Astrocyte (in vitro differentiated cells and primary cell): Measurements from ENCODE around the gene SLC8B1. TPM values are rescaled to one million over a fixed set of nuclear protein-coding genes. Genes with fewer than 3 reads are reported as not detected.
A peak's percentile ranks its signal among the peaks of the same experiment; 100 is the strongest.

ENCODE experiments used
- DNase-seq: peaks from one replicate; pipeline ENCODE4 v3.0.0-alpha.2; 2010; ENCODE audit warnings: low read depth
- FAIRE-seq: peaks from 2 replicates; lab custom pipeline; 2011; peaks lifted over from hg19 to GRCh38; lab: Jason Lieb, UNC
- H2AFZ ChIP-seq: 2 replicates; pipeline ENCODE4 v1.6.0; 2012; ENCODE audit warnings: low read depth, low read length, inconsistent platforms
- H3K27ac ChIP-seq: 2 replicates; pipeline ENCODE4 v1.5.1; 2011; ENCODE audit warnings: low read depth, low read length, inconsistent platforms
- H3K27me3 ChIP-seq: 2 replicates; pipeline ENCODE4 v1.6.0; 2011; ENCODE audit warnings: low read length, inconsistent platforms; ENCODE audit not compliant: insufficient read depth
- H3K36me3 ChIP-seq: 2 replicates; pipeline ENCODE4 v1.5.1; 2011; ENCODE audit warnings: low read length, inconsistent platforms; ENCODE audit not compliant: insufficient read depth
- H3K4me1 ChIP-seq: 2 replicates; pipeline ENCODE4 v1.5.1; 2011; ENCODE audit warnings: low read length, inconsistent platforms; ENCODE audit not compliant: insufficient read depth
- H3K4me2 ChIP-seq: 2 replicates; pipeline ENCODE4 v1.6.0; 2012; ENCODE audit warnings: low read length, inconsistent platforms
- H3K4me3 ChIP-seq: 2 replicates; pipeline ENCODE4 v1.5.1; 2011; ENCODE audit warnings: low read depth, mild to moderate bottlenecking, low read length, inconsistent platforms; ENCODE audit not compliant: insufficient read depth
- H3K79me2 ChIP-seq: 2 replicates; pipeline ENCODE4 v1.6.0; 2012; ENCODE audit warnings: mild to moderate bottlenecking, low read length, inconsistent platforms; ENCODE audit not compliant: insufficient read depth
- H3K9ac ChIP-seq: 2 replicates; pipeline ENCODE4 v1.6.0; 2012; ENCODE audit warnings: mild to moderate bottlenecking, low read length, inconsistent platforms
- H3K9me3 ChIP-seq: 2 replicates; pipeline ENCODE4 v1.5.1; 2012; ENCODE audit warnings: low read depth, mild to moderate bottlenecking, low read length, inconsistent platforms; ENCODE audit not compliant: insufficient read depth
- H4K20me1 ChIP-seq: 2 replicates; pipeline ENCODE4 v1.6.0; 2012; ENCODE audit warnings: low read length, inconsistent platforms; ENCODE audit not compliant: insufficient read depth
- H3K27ac Mint-ChIP-seq: one replicate; pipeline ENCODE4 v1.8.0; 2021; ENCODE audit warnings: mild to moderate bottlenecking, mixed read lengths; ENCODE audit not compliant: unreplicated experiment
- H3K27me3 Mint-ChIP-seq: one replicate; pipeline ENCODE4 v1.8.0; 2021; ENCODE audit warnings: low read depth, mixed read lengths; ENCODE audit not compliant: unreplicated experiment
- H3K36me3 Mint-ChIP-seq: one replicate; pipeline ENCODE4 v1.8.0; 2021; ENCODE audit warnings: low read depth, mixed read lengths; ENCODE audit not compliant: unreplicated experiment
- H3K4me1 Mint-ChIP-seq: one replicate; pipeline ENCODE4 v1.8.0; 2021; ENCODE audit warnings: low read depth, mixed read lengths; ENCODE audit not compliant: unreplicated experiment
- H3K4me3 Mint-ChIP-seq: one replicate; pipeline ENCODE4 v1.8.0; 2021; ENCODE audit warnings: mild to moderate bottlenecking, moderate library complexity, mixed read lengths; ENCODE audit not compliant: unreplicated experiment
- H3K9me3 Mint-ChIP-seq: one replicate; pipeline ENCODE4 v1.8.0; 2021; ENCODE audit warnings: mild to moderate bottlenecking, mixed read lengths; ENCODE audit not compliant: unreplicated experiment
- CTCF ChIP-seq: IDR thresholded peaks from 2 replicates; pipeline ENCODE4 v1.5.1; 2011; ENCODE audit warnings: low read depth, mild to moderate bottlenecking, inconsistent platforms, low read length, moderate library complexity; ENCODE audit not compliant: insufficient read depth
- EZH2 ChIP-seq: IDR thresholded peaks from 2 replicates; pipeline ENCODE4 v1.6.1; 2012; ENCODE audit warnings: mild to moderate bottlenecking, low read length, inconsistent platforms; ENCODE audit not compliant: insufficient read depth
- total RNA-seq: library from RNA; stranded (reverse); gene quantifications from 2 replicates; pipeline ENCODE4 v1.2.1, GENCODE V29; 2021

The SLC8B1 gene
- total RNA-seq, 1 donor from 2014 or later, result 8.6 TPM

DNA sequence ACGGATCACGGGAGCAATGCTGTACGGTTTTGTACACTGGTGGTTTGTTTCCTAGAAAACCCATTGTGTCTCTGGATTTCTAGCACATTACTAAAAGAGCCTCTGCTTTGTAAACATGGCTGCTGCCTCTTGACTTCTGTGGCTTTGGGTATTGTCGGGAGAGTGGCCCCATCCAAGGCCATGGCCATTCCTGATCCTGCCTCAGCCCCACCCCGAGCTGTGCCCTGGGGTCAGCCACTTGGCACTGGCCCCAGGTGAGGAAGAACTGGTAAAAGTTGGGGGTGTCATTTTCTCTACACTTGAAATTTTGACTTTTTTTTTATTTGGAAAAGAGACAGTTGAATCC is 36.5 kb downstream of the SLC8B1 start:
- H3K9me3 Mint-ChIP-seq, result no peaks in the 10 kb centered on the region
- peak overlapping the region; percentile 53 for H3K27ac Mint-ChIP-seq
- no peak overlapping the region for H2AFZ ChIP-seq
- no peaks in the 10 kb centered on the region for H3K27me3 ChIP-seq
- FAIRE-seq (no peak), DNase-seq (no peak)
- no peak overlapping the region for H3K4me3 ChIP-seq
- no peak overlapping the region for H3K9ac ChIP-seq
- no peak overlapping the region for H3K4me3 Mint-ChIP-seq
- H3K36me3 Mint-ChIP-seq, result peaks cover 15% of the 10 kb centered on the region
- no peaks in the 10 kb centered on the region for H3K9me3 ChIP-seq
- no peaks in the 10 kb centered on the region for H3K36me3 ChIP-seq
- H4K20me1 ChIP-seq, result no peaks in the 10 kb centered on the region
- no peak for TF ChIP-seq CTCF
- TF ChIP-seq EZH2, result no peak
- H3K27ac ChIP-seq, result no peak overlapping the region
- no peak overlapping the region for H3K4me2 ChIP-seq
- H3K4me1 Mint-ChIP-seq, result peaks cover 13% of the 10 kb centered on the region
- no peaks in the 10 kb centered on the region for H3K27me3 Mint-ChIP-seq
- no peaks in the 10 kb centered on the region for H3K79me2 ChIP-seq
- peaks cover 14% of the 10 kb centered on the region for H3K4me1 ChIP-seq

- DNase-seq (no peak), FAIRE-seq (no peak)
- no peaks in the 10 kb centered on the region for H3K9me3 Mint-ChIP-seq
- Histone ChIP-seq H3K4me1 (peaks cover 14% of the 10 kb centered on the region), H3K9me3 (no peaks in the 10 kb centered on the region), H3K4me2 (no peak overlapping the region), H2AFZ (no peak overlapping the region), H3K79me2 (no peaks in the 10 kb centered on the region), H3K4me3 (no peak overlapping the region), H3K9ac (no peak overlapping the region), H3K27ac (no peak overlapping the region), H3K27me3 (no peaks in the 10 kb centered on the region), H3K36me3 (no peaks in the 10 kb centered on the region), H4K20me1 (no peaks in the 10 kb centered on the region)
- TF ChIP-seq CTCF, result no peak
- no peak overlapping the region for H3K4me3 Mint-ChIP-seq
- no peak overlapping the region for H3K27ac Mint-ChIP-seq
- no peaks in the 10 kb centered on the region for H3K27me3 Mint-ChIP-seq
- H3K36me3 Mint-ChIP-seq, result peaks cover 17% of the 10 kb centered on the region
- peaks cover 13% of the 10 kb centered on the region for H3K4me1 Mint-ChIP-seq
These were observed 37.1 kb downstream of the SLC8B1 start for GRCh38 chr12:113297621-113298471.

DNA sequence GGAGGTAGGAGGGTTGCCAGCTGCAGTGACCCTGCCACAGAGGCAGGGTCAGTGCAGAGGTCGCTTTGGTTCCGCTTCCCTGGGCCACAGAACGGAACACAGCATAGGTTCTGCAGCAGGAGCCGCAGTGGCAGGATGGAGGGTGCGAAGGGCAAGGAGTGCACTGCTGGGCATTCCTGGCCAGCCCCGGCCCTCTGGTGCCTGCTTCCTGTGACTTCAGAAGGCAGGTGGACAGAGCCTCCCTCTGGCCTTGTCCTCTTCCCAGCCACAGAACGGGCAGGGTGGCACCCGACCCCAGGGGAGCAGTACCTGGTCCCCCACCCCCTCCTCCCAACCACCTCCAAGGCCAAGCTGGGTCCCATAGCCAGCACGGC is 37.7 kb downstream of the SLC8B1 start:
- H3K9me3 Mint-ChIP-seq, result no peaks in the 10 kb centered on the region
- no peaks in the 10 kb centered on the region for H3K27me3 Mint-ChIP-seq
- H3K79me2 ChIP-seq, result no peaks in the 10 kb centered on the region
- peaks cover 14% of the 10 kb centered on the region for H3K4me1 ChIP-seq
- no peak overlapping the region for H3K27ac ChIP-seq
- H3K4me2 ChIP-seq, result no peak overlapping the region
- FAIRE-seq, result no peak
- no peak overlapping the region for H3K27ac Mint-ChIP-seq
- no peaks in the 10 kb centered on the region for H3K27me3 ChIP-seq
- no peak overlapping the region for H2AFZ ChIP-seq
- H4K20me1 ChIP-seq, result no peaks in the 10 kb centered on the region
- no peak overlapping the region for H3K4me3 ChIP-seq
- peaks cover 15% of the 10 kb centered on the region for H3K4me1 Mint-ChIP-seq
- H3K9me3 ChIP-seq, result no peaks in the 10 kb centered on the region
- DNase-seq, result no peak
- no peaks in the 10 kb centered on the region for H3K36me3 ChIP-seq
- no peak overlapping the region for H3K4me3 Mint-ChIP-seq
- TF ChIP-seq CTCF, result no peak
- no peak for TF ChIP-seq EZH2
- peaks cover 19% of the 10 kb centered on the region for H3K36me3 Mint-ChIP-seq
- no peak overlapping the region for H3K9ac ChIP-seq
